ENCODE data around the gene LRRC4C.

DNA sequence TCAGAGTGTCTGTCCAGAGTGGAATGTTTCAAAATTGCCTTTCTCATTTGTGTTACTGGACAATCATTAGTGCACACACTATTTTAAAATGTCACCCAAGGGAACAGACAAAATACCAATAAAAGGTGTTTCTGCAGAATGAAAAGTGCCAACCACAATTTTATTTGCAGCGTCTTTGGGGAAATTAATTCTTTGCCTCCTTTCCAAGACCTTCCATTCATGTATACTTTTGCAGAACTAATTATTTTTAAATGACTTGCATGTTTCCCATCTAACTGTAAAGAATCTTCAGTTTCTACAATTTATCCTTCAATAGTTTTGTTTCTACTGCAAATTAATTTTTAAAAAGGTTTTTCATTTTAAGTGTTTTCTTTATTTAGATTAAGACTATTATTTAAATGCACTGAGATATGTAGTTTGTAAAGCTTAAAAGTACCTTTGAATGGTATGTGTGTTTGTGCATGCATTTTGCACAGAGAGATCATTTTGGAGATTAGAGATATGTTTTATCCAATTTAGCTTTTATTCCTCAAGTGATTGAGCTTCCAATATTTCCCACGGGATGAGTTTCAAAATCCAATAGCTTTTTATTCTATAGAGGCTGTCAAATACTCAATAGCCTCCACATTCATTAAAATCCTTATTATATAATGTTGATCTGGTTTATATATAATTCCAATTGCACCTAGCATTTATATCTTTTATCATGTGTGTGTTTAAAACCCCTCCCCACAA, 1235.7 kb downstream of the LRRC4C start:
- TF ChIP-seq EZH2phosphoT487 (IDR thresholded peaks at IDR 0.05) (no peak), EZH2 (IDR thresholded peaks at IDR 0.05) (no peak)
- TF ChIP-seq, protein P1, sequence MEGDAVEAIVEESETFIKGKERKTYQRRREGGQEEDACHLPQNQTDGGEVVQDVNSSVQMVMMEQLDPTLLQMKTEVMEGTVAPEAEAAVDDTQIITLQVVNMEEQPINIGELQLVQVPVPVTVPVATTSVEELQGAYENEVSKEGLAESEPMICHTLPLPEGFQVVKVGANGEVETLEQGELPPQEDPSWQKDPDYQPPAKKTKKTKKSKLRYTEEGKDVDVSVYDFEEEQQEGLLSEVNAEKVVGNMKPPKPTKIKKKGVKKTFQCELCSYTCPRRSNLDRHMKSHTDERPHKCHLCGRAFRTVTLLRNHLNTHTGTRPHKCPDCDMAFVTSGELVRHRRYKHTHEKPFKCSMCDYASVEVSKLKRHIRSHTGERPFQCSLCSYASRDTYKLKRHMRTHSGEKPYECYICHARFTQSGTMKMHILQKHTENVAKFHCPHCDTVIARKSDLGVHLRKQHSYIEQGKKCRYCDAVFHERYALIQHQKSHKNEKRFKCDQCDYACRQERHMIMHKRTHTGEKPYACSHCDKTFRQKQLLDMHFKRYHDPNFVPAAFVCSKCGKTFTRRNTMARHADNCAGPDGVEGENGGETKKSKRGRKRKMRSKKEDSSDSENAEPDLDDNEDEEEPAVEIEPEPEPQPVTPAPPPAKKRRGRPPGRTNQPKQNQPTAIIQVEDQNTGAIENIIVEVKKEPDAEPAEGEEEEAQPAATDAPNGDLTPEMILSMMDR (IDR thresholded peaks at IDR 0.05): no peak
